ENCODE measurements around the gene ITGA8.

Gene ITGA8

DNA sequence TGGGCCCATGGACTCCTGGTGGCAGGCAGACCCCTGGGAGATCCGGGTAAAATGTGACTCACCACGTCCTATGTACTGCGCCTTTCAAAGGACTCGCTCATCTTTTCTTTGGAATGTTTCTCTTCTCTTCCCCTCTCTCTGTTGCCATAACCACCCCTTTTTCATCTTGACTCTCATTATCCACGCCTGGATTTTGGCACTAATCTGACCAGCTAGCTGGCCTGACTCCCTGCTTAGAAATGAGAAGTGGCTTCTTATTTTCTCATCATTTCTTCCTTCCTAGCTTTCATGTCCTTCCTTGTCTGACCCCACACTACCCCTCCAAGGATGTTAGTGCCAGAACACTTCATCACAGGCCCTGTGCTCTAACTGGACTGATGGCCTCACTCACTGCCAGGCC lies 250.6 kb downstream of the ITGA8 start:
- no peak overlapping the region for H3K27ac ChIP-seq (ENCODE audit: low read length)
- no peaks in the 10 kb centered on the region for H3K9me3 ChIP-seq (ENCODE audit: insufficient read depth, low read depth, low read length)
- H3K36me3 ChIP-seq (ENCODE audit: insufficient read depth, low read depth, low read length) = no peaks in the 10 kb centered on the region
- H3K4me1 ChIP-seq (ENCODE audit: insufficient read depth, low read length) = peaks cover 22% of the 10 kb centered on the region
- no peak overlapping the region for H3K4me3 ChIP-seq (ENCODE audit: low read length)
- H3K9ac ChIP-seq (ENCODE audit: low read depth, low read length) = no peak overlapping the region
- peaks cover 77% of the 10 kb centered on the region for H3K27me3 ChIP-seq (ENCODE audit: insufficient read depth, low read length)

DNA sequence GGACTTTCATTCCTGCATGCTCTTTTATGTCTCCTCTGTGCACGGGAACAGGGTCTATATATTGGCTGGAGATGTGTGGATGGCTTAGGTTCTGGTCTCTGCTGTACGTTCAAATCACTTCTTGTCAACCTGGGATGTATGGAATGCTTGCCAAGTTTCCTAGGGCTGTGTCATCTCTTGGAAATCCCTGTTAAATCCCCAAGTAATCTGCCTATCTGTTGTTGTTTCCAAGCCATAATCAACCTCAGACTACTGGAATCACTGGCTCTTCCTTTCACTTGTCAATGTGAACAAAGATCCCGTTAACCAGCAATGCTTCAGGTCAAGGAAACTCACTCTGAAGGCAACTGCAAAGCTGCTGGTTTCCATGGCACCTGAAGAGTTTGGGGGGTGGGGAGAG lies 255.3 kb downstream of the ITGA8 start:
- no peaks in the 10 kb centered on the region for H3K9me3 ChIP-seq (ENCODE audit: insufficient read depth, low read depth, low read length)
- no peak overlapping the region for H3K27ac ChIP-seq (ENCODE audit: low read length)
- no peak overlapping the region for H3K4me3 ChIP-seq (ENCODE audit: low read length)
- no peak overlapping the region for H3K9ac ChIP-seq (ENCODE audit: low read depth, low read length)
- no peaks in the 10 kb centered on the region for H3K4me1 ChIP-seq (ENCODE audit: insufficient read depth, low read length)
- H3K27me3 ChIP-seq (ENCODE audit: insufficient read depth, low read length) = peaks cover 29% of the 10 kb centered on the region
- no peaks in the 10 kb centered on the region for H3K36me3 ChIP-seq (ENCODE audit: insufficient read depth, low read depth, low read length)
